ENCODE data around the gene CDK16. TPM values are rescaled to one million over a fixed set of nuclear protein-coding genes. Genes with fewer than 3 reads are reported as not detected.

Gene CDK16
- total RNA-seq, 4 donors from 2014 or later: 23.2 to 80.5 (median 74.3) TPM

GRCh38 chrX:47212381-47213293 is 5.8 kb upstream of the CDK16 start:
- Histone ChIP-seq H3K36me3 (no peaks in the 10 kb centered on the region), H3K27ac (no peak overlapping the region), H3K9me3 (no peaks in the 10 kb centered on the region), H3K4me3 (no peak overlapping the region), H3K4me1 (peaks cover 0 to 6% of the 10 kb centered on the region in 2 donors), H3K27me3 (no peaks in the 10 kb centered on the region)
- intact Hi-C loops (cut with DNase I; ENCODE audit: low total_unique reads): no loop called here
- DNase-seq: no peak
- TF ChIP-seq CTCF (IDR thresholded peaks at IDR 0.05) (no peak), POLR2A (IDR thresholded peaks at IDR 0.05) (no peak)

GRCh38 chrX:47214435-47215077 is 3.9 kb upstream of the CDK16 start:
- no peaks in the 10 kb centered on the region for H3K36me3 ChIP-seq
- H3K4me3 ChIP-seq: no peak overlapping the region
- no peak for TF ChIP-seq POLR2A (IDR thresholded peaks at IDR 0.05)
- H3K4me1 ChIP-seq: peaks cover 0 to 7% of the 10 kb centered on the region in 2 donors
- no peaks in the 10 kb centered on the region for H3K27me3 ChIP-seq
- intact Hi-C loops (cut with DNase I; ENCODE audit: low total_unique reads): no loop called here
- no peak overlapping the region for H3K27ac ChIP-seq
- H3K9me3 ChIP-seq: no peaks in the 10 kb centered on the region
- no peak for DNase-seq

GRCh38 chrX:47215291-47215900 is 3.1 kb upstream of the CDK16 start:
- H3K4me1 ChIP-seq: peaks cover 0 to 11% of the 10 kb centered on the region in 2 donors
- H3K9me3 ChIP-seq: no peaks in the 10 kb centered on the region
- H3K4me3 ChIP-seq: no peak overlapping the region
- no peaks in the 10 kb centered on the region for H3K36me3 ChIP-seq
- H3K27me3 ChIP-seq: no peaks in the 10 kb centered on the region
- no peak for DNase-seq
- intact Hi-C loops (cut with DNase I; ENCODE audit: low total_unique reads): no loop called here
- TF ChIP-seq POLR2A (IDR thresholded peaks at IDR 0.05) (no peak), CTCF (IDR thresholded peaks at IDR 0.05) (no peak)
- no peak overlapping the region for H3K27ac ChIP-seq

- Histone ChIP-seq H3K4me3 (no peak overlapping the region), H3K36me3 (no peaks in the 10 kb centered on the region), H3K4me1 (peaks cover 0 to 11% of the 10 kb centered on the region in 2 donors), H3K9me3 (no peaks in the 10 kb centered on the region), H3K27ac (peak overlapping the region; percentile 95), H3K27me3 (no peaks in the 10 kb centered on the region)
- no peak for DNase-seq
- no peak for TF ChIP-seq CTCF (IDR thresholded peaks at IDR 0.05)
- TF ChIP-seq POLR2A (IDR thresholded peaks at IDR 0.05): no peak
- intact Hi-C loops (cut with DNase I; ENCODE audit: low total_unique reads): no loop called here
Observed at GRCh38 chrX:47216393-47216925, 2.0 kb upstream of the CDK16 start.

GRCh38 chrX:47217121-47217851 is 1.2 kb upstream of the CDK16 start:
- Histone ChIP-seq H3K4me3 (peak overlapping the region; percentile 47 to 87), H3K36me3 (no peaks in the 10 kb centered on the region), H3K4me1 (peaks cover 0 to 11% of the 10 kb centered on the region in 2 donors), H3K27ac (peak overlapping the region; percentile 95), H3K27me3 (no peaks in the 10 kb centered on the region), H3K9me3 (no peaks in the 10 kb centered on the region)
- intact Hi-C loops (cut with DNase I; ENCODE audit: low total_unique reads): no loop called here
- peak in 1 of 2 donors; percentile 44 for DNase-seq
- TF ChIP-seq POLR2A (IDR thresholded peaks at IDR 0.05) (peak in 1 of 2 donors; percentile 28), CTCF (IDR thresholded peaks at IDR 0.05) (no peak)
